ENCODE results near the gene HTATIP2.
A peak's percentile ranks its signal among the peaks of the same experiment; 100 is the strongest.
"Not testable (repeated sequence)": the region's sequence is repeated elsewhere in the genome, so short reads cannot be mapped to it uniquely, and the experiment has no call there.

HTATIP2 gene

GRCh38 chr11:20372081-20372626 lies 8.6 kb downstream of the HTATIP2 start:
- DNase-seq = no peak

GRCh38 chr11:20373147-20373546 lies 9.6 kb downstream of the HTATIP2 start:
- DNase-seq = no peak

GRCh38 chr11:20373568-20374209 lies 10.2 kb downstream of the HTATIP2 start:
- DNase-seq = no peak

GRCh38 chr11:20374741-20375300 lies 11.3 kb downstream of the HTATIP2 start:
- DNase-seq = no peak

GRCh38 chr11:20376162-20376730 lies 12.7 kb downstream of the HTATIP2 start:
- no peak for DNase-seq

DNA sequence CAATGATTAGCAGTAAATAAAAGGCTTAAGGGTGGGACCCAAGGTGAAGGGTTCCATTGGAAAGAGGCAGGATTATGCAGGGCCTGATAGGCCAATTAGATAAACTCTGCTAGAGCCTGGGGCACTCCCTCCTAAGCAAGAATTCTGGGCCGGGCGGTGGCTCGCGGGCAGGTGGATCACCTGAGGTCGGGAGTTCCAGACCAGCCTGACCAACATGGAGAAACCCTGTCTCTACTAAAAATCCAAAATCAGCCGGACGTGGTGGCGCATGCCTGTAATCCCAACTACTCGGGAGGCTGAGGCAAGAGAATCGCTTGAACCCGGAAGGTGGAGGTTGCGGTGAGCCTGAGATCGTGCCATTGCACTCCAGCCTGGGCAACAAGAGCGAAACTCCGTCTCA lies 22.5 kb downstream of the HTATIP2 start:
- DNase-seq = not testable (repeated sequence)

DNA sequence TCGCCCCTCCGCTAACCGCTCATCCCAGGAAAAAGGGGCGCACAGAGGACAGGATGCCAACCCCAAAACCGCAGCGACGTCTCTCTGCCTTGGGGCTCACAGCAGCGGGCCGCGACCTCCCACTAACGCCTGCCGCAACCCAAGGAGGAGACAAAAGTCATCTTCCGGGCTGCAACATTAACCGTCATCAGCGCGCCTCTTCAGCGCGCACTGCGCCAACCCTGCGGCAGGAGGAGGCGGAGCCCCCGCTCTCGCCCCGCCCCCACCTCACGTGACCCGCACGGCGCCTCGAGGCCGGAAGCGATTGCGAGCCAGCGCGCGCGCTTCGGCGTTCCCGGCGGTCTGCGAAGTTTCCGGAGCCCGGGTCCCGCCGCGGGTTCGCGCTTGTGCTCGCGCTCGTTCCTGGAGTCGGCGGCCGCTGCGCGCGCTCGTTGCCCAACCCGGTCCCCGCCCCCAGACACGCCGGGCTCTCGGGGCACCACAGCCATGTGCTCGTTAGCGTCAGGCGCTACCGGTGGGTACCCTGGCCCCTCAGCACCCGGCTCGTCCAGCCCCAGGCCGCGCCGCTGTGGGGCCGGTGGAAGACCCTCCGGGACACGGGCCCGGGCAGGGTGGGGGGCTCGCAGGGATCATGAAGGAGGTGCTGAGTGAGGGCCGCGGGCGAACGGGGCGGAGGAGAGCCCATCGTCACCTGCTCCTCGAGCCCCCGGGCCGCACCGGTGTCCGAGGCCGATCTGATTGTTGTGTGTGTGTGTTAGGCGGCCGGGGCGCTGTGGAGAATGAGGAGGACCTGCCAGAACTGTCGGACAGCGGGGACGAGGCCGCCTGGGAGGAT lies 24.0 kb downstream of the HTATIP2 start, which contains the start of gene PRMT3:
Gene PRMT3, plus strand, starts transcription at position 456 of the 835 bp plus-strand sequence. Its CDS starts 31 bp downstream, at position 487.
- peak; percentile 96 for DNase-seq

GRCh38 chr11:20388096-20389055 lies 24.9 kb downstream of the HTATIP2 start:
- no peak for DNase-seq

DNA sequence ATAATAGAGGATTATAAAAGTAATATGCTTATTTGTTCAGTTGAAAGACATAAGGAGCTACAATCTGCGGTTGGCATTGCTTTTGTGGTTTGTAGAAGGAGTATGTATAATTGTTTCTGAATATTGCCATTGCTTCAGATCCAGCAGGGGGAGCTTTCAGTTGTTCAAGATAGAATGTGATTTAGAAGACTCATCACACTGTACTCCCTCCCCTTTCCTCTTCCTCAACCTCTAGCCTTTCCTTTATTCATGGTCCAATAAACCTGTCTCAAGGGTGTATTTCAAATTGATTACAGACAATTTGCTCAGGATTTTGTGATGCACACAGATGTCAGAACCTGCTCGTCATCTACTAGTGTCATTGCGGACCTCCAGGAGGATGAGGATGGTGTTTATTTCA lies 33.8 kb downstream of the HTATIP2 start:
- no peak for DNase-seq

- DNase-seq = no peak
These were observed 36.0 kb downstream of the HTATIP2 start for GRCh38 chr11:20399498-20399897.

DNA sequence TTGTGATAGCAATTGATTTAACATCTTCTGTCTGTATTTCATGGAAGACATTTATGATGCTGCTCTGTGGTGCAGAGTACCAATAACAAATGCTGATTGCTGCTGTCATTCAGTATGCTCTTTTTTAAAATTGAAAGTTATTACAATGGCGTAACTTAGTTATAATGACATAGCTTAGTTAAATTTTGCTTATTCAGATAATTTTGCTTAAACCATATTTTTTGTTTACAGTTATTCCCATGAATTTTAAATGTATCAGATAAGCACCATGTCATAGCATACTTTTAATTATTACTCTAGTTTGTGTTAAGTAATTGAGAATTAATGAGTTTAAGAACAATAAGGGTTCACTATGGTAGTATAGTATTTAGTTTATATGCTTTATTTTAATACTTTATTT lies 39.5 kb downstream of the HTATIP2 start:
- no peak for DNase-seq

GRCh38 chr11:20406484-20406883 lies 43.0 kb downstream of the HTATIP2 start:
- DNase-seq = no peak

GRCh38 chr11:20407344-20407743 lies 43.8 kb downstream of the HTATIP2 start:
- DNase-seq = no peak

GRCh38 chr11:20415432-20415831 lies 51.9 kb downstream of the HTATIP2 start:
- DNase-seq = no peak

- no peak for DNase-seq
These were observed 54.3 kb downstream of the HTATIP2 start for GRCh38 chr11:20417771-20418170.

DNA sequence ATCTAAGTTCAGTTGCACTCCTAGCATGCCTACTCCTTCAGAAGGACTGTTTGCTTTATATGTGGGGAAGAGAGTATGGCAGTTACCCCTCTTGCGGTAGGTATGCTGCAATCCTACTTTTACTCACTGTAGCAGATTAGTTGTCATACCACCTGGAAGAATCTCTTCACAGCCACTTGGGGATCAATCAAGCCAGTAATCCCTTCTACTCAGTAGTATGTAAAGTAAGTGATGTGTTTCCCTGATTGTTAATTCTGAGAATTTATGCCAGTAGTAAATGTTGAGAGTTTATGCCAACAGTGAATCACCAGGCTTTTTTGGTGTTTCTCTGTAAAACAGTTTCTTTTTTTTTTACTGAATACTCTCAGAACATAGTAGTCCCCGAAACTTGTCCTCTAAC lies 58.4 kb downstream of the HTATIP2 start:
- no peak for DNase-seq

DNA sequence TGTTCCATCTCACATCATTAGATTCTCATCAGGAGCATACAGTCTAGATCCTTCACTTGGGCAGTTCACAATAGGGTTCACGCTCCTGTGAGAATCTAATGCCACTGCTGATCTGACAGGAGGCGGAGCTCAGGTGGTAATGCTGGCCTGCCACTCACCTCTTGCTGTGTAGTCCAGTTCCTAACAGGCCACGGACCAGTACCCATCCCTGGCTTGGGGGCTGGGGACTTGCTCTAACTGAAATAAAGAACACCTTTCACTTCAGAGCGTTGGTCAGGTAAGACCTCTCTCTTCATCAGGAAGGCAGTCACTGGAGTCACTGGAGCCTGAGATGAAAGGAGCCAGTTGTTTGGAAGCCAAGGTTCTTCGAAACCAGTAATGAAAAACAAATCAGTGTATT lies 65.7 kb downstream of the HTATIP2 start:
- DNase-seq = no peak
